DMS79 (cell line): ENCODE measurements around the gene OVOL3.
"Not testable (repeated sequence)": the region's sequence is repeated elsewhere in the genome, so short reads cannot be mapped to it uniquely, and the experiment has no call there.

ENCODE experiments used
- DNase-seq: peaks from one replicate; lab custom pipeline; 2025; lab: John Stamatoyannopoulos, UW

The OVOL3 gene

DNA sequence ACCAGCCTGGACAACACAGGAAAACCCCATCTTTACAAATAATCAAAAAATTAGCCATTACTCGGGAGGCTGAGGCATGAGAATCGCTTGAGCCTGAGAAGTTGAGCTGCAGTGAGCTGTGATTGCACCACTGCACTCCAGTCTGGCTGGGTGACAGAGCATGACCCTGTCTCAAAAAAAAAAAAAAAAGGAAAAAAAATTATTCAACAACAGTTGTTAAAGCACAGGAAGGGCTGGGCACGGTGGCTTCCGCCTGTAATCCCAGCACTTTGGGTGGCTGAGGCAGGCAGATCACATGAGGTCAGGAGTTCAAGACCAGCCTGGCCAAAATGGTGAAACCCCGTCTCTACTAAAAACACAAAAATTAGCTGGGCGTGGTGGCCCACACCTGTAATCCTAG is 20.3 kb downstream of the OVOL3 start:
- DNase-seq: not testable (repeated sequence)

DNA sequence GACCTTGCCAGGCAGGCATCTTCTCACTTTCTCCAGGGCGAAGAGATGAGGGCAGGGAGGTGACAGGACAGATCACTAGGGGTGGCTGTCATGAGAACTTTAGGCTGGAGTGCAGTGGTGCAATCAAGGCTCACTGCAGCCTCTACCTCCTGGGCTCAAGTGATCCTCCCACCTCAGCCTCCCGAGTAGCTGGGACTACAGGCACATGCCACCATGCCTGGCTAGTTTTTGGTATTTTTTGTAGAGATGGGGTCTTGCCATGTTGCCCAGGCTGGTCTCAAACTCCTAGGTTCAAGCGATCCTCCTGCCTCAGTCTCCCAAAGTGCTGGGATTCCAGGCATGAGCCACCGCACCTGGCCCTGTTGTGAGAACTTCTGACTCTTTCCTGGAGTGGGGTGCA is 23.9 kb downstream of the OVOL3 start:
- DNase-seq: not testable (repeated sequence)

DNA sequence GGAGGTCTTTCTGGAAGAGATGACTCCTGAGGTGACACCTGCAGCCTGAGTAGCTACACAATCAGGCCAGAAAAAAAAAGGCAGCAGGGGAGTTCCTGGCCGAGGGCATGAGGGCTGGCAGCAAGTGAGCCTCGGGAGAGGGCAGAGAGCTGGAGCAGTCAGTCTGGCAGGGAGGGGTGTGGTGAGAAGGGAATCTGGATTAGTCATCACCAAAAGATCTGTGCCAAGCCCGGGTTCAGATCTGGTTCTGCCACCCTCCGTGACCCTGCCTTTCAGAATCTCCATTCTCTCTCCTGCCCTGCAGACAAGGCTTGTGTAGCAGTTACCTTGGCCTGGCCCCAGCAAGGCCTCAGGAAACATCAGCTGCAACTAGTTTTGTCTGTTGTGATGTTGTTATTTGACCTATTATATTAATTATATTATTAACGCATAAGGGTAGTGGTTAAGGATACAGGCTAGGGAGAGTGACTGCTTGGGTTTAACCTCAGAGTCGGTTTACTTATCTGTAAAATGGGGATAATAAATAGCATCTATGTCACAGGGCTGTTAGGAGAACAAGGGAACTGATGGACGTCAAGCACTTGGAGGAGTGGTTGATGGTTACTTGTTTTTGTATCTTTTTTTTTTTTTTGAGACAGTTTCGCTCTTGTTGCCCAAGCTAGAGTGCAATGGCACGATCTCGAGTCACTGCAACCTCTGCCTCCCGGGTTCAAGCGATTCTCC is 26.2 kb downstream of the OVOL3 start:
- peak; percentile 61 for DNase-seq

DNA sequence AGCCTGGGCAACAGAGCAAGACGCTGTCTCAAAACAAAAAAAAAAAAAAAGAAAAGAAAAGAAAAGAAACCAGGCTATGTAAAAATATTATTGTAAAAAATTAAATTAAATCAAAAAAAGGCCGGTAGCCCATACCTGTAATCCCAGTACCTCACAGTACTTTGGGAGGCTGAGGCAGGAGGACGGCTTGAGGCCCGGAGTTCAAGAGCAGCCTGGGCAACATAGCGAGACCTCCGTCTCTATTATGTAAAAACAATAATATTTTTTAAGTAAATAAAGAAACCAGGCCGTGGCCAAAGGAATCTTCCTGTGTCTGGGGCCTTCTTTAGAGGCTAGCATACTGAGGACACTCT is 28.2 kb downstream of the OVOL3 start:
- DNase-seq: no peak

DNA sequence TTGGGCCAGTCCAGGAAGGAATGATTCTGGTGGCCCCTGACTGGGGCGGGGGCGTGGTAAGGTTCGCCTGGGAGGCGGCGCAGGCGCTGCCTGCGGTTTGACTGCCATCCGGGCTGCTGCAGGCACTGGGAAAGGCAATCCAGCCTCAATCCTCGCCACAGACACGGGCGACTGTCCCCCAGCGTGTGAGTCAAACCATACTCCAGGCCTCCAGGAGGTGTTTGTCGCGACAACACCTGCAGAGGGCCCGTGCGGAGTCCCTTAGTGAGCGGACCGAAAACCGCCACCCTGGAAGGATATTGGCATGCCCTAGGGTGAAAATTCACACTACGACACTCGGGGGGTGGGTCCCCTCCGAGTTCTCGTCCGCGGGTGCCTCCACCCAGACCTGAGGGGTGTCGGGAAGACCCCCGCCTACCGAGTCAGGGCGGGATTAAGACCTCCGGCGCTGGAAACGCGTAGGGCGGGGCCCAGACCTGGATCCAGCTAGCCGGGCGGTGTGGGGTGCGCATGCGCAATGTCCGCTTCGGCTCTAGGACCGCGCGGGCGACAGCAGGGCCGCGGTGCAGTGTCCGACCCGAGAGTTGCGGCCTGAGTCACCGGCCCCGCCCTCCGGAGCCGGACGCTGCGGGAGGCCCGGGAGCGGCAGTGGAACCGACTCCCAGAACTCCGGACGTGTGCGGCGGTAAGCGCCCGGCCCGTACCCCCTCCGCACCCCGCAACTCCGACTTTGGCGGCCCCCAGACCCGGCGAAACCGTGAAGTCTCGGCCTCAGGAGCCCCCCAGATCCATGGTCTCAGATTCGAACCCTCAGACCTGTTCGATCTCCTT is 28.7 kb downstream of the OVOL3 start, which contains the start of gene CAPNS1:
Gene CAPNS1 (plus strand): TSS at position 594 of the 831 bp plus-strand sequence. CDS start 946 bp downstream, outside the sequence.
- DNase-seq: peak; percentile 81

DNA sequence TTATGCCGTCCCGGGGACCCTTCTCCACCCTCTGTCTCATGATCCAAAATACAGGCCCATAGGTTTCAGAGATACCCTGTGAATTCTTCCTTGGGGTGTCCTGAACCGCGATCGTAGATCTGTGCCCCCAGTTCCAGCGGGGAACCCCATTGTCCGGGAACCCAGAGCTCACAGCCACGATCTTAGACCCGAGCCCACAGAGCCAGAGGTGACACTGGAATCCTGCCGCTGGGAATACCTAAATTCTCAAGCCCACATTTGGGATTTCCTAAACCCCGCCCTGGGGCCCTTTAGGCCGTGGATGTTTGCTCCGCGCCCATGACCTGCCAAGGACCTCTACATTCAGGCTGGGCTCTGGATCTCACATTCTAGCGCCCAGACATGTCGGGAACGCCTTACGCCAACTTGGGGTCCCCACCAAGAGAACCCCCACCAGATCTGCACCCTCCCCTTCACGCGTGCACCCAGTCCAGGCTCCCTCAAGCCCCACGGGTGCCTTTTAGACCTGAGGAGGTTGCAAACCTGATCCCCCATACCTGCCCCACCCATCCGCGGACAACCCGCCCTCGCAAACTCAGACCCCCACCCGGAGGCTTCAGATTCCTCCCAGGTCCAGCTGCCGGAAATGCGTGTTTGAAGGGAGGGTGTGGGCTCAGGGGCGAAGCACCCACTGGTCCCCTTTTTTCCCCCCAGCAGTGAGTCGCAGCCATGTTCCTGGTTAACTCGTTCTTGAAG is 29.5 kb downstream of the OVOL3 start:
- peak; percentile 34 for DNase-seq

DNA sequence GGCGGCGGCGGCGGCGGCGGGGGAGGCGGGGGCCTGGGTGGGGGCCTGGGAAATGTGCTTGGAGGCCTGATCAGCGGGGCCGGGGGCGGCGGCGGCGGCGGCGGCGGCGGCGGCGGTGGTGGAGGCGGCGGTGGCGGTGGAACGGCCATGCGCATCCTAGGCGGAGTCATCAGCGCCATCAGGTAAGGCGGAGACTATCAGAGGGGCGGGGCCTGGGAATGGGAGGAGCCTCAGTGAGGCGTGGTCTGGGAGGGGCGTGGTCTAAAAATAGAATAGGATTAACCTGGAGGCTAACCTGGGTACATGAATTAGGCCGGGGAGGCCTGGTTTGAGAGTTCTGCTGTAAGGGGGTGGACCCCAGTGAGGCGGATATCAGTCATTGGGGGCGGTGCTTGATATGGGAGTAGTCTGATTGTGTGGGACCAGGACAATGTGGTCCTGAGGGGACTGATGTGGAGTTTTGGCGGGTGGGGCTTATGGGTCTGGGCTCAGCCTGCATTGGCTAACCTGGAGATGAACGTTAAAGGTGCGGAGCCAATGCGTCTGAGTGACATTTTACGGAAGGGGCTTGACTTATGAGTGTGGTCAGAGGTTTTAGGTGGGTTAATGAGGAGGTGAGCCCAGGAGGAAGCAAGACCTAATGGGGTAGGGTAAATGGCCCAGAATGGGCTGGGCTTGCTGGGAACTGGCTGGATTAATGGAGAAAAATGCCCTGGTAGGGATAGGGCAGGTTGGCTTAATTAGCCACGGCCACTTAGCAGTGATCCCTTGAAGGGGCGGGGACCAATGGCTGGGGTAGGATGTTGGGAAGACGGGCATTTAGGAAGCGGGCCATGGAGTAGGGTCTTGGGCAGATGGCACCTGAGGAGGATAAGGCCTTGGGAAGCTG is 30.3 kb downstream of the OVOL3 start:
- DNase-seq: peak; percentile 34

DNA sequence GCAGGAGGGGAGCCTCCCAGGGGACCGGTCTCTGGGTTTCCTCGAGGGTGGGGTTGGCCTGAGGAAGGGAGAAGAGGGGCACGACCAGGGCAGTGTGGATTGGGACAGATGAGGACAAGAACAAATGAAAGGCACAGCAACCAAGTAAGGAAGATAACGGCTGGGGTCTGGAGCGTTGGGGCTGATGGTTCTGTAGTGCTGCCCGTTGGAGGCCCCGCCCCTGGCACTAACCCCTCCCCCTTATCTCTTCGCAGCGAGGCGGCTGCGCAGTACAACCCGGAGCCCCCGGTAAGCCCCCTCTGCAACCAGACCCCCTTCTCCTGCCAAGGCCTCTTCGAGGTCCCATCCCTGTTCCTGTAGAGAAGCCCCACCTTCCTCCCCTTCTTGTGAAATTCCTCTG is 31.1 kb downstream of the OVOL3 start:
- DNase-seq: no peak

DNA sequence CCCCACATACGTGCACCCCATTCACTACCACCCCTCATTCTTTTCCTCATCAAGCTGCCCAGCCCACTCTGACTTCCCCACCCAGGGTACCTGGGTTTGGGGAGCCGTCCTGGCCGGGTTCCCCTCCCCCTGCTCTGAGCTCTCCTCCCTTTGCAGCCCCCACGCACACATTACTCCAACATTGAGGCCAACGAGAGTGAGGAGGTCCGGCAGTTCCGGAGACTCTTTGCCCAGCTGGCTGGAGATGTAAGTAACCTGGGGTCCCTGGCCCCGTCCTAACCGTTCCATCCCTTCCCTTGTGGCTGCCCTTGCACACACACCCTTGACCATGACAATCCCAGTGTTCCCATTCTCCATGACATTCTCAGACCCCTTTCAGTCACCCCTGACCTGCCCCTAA is 31.6 kb downstream of the OVOL3 start:
- no peak for DNase-seq

DNA sequence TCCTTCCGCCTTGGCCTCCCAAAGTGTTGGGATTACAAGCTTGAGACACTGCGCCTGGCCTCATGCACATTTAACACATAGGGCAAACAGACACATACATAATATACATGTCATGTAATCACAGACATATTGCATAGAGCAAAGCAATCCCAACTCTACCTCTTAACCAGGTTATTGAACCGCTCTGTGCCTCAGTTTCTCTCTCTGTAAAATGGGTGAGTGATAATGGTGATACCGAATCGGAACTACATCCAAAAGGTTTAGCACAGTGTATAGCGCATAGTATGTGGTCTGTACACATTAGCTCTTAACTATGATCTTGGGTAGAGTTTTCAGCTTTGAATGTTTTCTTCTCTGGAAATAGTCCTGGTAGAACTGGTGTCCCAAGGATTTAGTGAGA is 33.7 kb downstream of the OVOL3 start:
- DNase-seq: no peak

DNA sequence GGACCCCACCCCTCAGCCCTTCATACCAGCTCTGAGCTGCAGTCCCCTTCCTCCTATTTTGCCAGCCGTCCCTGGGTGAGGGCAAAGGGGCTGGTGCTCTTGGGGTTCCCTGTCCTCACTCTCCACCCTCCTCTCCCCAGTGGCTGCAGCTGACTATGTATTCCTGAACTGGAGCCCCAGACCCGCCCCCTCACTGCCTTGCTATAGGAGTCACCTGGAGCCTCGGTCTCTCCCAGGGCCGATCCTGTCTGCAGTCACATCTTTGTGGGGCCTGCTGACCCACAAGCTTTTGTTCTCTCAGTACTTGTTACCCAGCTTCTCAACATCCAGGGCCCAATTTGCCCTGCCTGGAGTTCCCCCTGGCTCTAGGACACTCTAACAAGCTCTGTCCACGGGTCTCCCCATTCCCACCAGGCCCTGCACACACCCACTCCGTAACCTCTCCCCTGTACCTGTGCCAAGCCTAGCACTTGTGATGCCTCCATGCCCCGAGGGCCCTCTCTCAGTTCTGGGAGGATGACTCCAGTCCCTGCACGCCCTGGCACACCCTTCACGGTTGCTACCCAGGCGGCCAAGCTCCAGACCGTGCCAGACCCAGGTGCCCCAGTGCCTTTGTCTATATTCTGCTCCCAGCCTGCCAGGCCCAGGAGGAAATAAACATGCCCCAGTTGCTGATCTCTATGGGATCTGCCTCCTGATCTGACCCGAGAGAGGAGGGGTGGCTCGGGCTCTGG is 38.9 kb downstream of the OVOL3 start:
- DNase-seq: no peak

DNA sequence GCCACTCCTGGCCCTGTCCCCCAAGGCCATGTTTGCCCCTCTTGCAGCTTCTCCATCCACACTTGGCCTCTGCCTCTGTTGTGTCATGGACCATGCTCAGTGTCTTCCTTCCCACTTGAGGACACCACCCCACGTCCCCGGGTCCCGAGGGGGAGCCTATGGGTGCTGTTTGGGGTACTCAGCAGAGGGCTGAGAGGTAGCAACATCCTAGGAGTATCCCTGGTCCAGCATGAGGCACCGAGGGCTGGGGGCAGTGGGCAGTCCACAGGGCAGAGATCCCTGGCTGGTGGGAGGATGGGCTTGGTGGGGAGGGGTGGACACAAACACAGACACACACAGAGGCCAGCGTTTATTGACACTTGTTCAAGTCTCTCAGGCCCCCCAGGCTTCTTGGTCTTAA is 39.6 kb downstream of the OVOL3 start:
- DNase-seq: no peak

DNA sequence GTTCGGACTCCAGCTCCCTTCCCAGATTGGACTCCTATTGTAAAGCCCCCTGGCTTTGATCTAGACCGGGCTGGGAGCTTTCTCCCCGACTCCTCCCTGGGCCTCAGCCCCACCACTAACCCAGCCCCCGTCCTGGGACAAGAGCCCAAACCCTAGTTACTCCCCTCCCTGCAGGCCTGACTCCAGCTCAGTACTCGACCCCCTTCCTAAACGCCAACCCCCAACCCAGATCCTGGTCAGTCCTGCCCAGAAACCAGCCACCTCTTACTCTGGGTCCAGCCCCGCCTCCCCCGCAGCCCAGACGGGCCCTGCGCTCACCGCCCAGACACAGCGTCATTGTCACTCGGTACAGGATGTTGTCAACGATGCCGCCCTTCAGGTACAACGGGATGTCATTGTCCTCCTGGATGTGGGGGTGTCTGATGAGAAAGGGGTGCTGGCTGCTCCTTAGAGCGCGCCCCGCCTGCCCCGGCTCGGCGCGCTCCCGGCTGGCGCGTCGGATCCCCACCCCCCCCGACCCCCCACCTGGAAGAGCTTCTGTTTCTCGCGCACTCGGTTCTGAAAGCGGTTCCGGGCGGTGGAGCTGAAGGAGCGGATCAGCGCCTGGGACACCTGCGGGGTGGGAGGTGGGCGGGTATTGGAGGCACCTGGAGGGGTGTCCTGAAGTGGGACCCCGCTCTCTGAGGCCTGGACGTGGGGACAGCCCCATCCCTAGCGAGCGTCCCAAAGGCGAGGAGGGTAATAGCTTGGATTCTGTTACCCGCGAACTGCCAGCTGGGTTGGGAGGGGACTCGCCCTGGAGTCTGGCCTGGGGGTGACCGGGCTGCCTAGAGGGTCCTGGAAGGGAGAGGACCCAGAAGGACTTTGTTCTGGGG is 40.4 kb downstream of the OVOL3 start:
- no peak for DNase-seq

DNA sequence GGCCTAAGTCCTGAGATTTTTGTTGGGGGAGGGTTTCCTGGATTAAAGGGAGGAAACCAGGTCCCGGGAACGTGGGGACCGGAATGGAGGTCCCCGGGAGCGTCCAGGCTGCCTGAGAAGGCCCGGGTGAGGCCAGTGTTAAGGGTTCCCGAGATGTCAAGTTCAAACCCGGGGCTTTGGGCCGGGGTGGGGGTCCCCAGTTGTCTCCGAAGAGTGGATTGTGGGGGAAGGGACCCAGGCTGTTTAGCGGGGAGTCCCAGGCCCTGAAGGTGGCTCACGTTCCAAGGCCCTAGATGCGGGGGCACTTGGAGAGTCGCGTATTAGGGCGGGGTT is 41.0 kb downstream of the OVOL3 start:
- DNase-seq: no peak

DNA sequence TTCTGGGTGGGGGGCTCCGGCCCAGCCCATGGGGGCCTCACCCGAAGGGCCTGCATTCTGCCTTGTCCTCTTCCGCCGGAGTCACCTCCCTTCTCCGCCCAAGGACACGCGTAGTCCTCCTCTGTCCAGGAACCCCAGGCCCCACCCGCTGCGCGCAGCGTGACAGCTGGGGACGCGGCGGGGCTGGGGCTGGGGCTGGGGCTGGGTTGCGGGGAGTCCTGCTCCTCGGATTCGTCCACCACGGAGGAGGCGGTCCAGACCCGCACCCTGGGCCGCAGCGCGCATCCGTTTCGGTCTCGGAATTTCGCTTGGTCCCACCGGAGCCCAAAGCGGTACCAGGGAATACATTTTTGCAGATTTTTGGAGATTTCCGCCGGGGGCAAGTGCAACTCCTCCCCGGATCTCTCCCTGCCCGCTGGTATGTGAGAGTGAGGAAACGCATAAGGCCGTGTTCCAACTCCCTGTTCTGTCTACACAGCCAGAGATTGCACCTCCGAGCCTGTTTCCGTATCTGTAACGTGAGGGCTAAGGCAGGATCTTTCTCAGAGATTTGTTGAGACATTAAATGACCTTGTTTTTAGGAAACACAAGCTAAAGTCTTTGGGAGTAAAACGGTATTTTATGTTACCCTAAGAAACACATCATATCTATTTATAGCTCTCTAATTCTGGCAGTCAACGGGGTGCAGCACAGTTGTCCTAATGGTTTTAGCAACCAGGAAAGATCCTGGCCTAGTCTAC is 41.6 kb downstream of the OVOL3 start, which contains the start of gene COX7A1:
Gene COX7A1 (minus strand): TSS at position 96 of the 740 bp plus-strand sequence. CDS start 40 bp downstream, at position 56.
- no peak for DNase-seq

DNA sequence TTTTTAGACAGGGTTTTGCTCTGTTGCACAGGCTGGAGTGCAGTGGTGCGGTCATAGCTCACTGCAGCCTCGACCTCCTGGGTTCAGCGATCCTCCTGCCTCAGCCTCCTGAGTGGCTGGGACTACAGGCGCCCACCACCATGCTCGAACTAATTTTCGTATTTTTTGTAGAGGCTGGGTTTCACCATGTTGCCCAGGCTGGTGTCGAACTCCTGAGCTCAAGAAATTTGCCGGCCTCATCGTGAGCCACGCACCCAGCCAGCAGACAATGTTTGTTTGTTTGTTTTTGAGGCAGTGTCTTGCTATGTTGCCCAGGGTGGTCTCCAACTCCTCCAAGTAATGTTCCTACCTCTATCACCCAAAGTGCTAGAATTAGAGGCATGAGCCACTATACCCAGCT is 42.2 kb downstream of the OVOL3 start:
- DNase-seq: no peak

DNA sequence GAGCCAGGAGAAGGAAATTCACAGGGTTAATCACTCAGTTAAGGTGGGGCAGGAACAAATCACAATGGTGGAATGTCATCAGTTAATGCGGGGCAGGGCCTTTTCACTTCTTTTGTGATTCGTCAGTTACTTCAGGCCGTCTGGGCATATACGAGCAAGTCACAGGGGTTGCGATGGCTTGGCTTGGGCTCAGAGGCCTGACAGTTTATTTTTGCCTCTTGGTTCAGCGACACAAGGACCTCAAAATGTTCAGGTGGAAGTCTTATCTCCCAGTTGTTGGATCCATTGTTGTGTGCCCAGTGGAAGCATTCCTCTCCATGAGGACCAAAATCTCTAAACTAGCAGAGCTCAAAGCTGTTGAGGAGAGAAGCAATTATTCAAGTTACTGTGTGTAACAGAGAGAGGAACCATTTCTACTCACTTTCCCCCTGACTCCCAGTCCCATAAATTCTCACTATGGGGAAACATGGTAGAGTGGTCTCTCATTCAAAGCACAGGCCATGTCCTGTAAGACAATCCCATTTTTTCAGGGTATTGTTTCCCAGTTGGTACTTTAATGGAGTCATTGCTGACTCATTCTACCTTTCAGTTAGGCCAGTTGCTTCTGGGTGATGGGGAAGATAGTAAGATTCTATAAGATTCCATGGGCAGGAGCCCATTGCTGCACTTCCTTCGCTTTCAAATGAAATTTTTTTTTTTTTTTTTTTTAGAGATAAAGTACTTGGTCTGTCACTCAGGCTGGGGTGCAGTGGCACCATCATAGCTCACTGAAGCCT is 50.1 kb downstream of the OVOL3 start:
- DNase-seq: no peak
